HepG2 (cell line): ENCODE results near the gene ELOVL7. TPM values are rescaled to one million over a fixed set of nuclear protein-coding genes. Genes with fewer than 3 reads are reported as not detected.

Experiments used
- ATAC-seq: fragments of 200-7000 bp; cut with Tn5 transposase; 3 replicates; pipeline ENCODE4 v1.9.1; 2020; ENCODE audit warnings: mild to moderate bottlenecking, moderate library complexity
- BruUV-seq: library from RNA; stranded (reverse); fragments of 400-500 nt; replicated peaks from 2 replicates; lab custom pipeline; 2021; lab: Mats Ljungman, UMichigan
- CTCF ChIA-PET: fragments of 300-600 bp; formaldehyde crosslinking; extraction: SDS; loops from one replicate; lab custom pipeline; 2021; ENCODE audit warnings: low total read pairs, inconsistent platforms, low intra/inter-chr PET ratio; lab: Yijun Ruan, JAX
- POLR2A ChIA-PET: fragments of 350-600 bp; sonication (Branson Sonifier 250); formaldehyde crosslinking; loops from one replicate; lab custom pipeline; 2020; ENCODE audit warnings: antibody characterized with exemption, inconsistent platforms; lab: Yijun Ruan, JAX
- DNase-seq: peaks from one replicate; pipeline ENCODE4 v3.0.0-alpha.2; 2015; ENCODE audit warnings: low spot score
- FAIRE-seq: peaks from 3 replicates; lab custom pipeline; 2011; peaks lifted over from hg19 to GRCh38; lab: Jason Lieb, UNC
- H2AFZ ChIP-seq: one replicate; pipeline ENCODE4 v1.6.1; 2011; ENCODE audit warnings: low read length, inconsistent platforms
- H3K27ac ChIP-seq: fragments of 300-600 bp; 3 replicates; pipeline ENCODE4 v1.8.0; 2011; ENCODE audit warnings: mixed run types, mild to moderate bottlenecking, mixed read lengths, low read length, inconsistent platforms; ENCODE audit not compliant: insufficient read depth; ENCODE audit errors: extremely low read length
- H3K27me3 ChIP-seq, 2 experiments: fragments of 200-600 bp in 1 of 2; 2 replicates in 1 of 2; 3 replicates in 1 of 2; pipeline versions ENCODE4 v1.6.0 to v1.8.0; 2011; ENCODE audit warnings: low read length in 2 of 2, mild to moderate bottlenecking in 2 of 2, moderate library complexity in 2 of 2, inconsistent platforms in 1 of 2; ENCODE audit not compliant: insufficient read depth in 2 of 2, control insufficient read depth in 1 of 2
- H3K36me3 ChIP-seq, 2 experiments: fragments of 200-600 bp in 1 of 2; replicated peaks in 1 of 2; 2 replicates in 1 of 2; 3 replicates in 1 of 2; pipeline versions ENCODE4 v1.5.1 to v1.8.0; 2011; ENCODE audit warnings: low read length in 2 of 2, inconsistent platforms in 1 of 2; ENCODE audit not compliant: insufficient read depth in 2 of 2, control insufficient read depth in 1 of 2
- H3K4me1 ChIP-seq: 2 replicates; pipeline ENCODE4 v1.5.1; 2012; ENCODE audit warnings: low read length, inconsistent platforms; ENCODE audit not compliant: insufficient read depth
- H3K4me2 ChIP-seq: 2 replicates; pipeline ENCODE4 v1.6.0; 2011; ENCODE audit warnings: low read depth, low read length, inconsistent platforms
- H3K4me3 ChIP-seq, 3 experiments: fragments of 200-600 bp in 1 of 3; sonication (generic), shearing (Covaris generic) in 1 of 3; replicated peaks in 1 of 3; 2 replicates each; pipeline ENCODE4 v1.5.1; 2011 to 2016; ENCODE audit warnings: low read length in 3 of 3, inconsistent platforms in 2 of 3, low read depth in 2 of 3, mild to moderate bottlenecking in 2 of 3, control low read depth in 1 of 3, mixed read lengths in 1 of 3; ENCODE audit not compliant: insufficient read depth in 1 of 3
- H3K79me2 ChIP-seq: one replicate; pipeline ENCODE4 v1.6.1; 2011; ENCODE audit warnings: low read length, inconsistent platforms; ENCODE audit not compliant: insufficient read depth
- H3K9ac ChIP-seq: 2 replicates; pipeline ENCODE4 v1.6.0; 2011; ENCODE audit warnings: mild to moderate bottlenecking, low read depth, low read length, inconsistent platforms; ENCODE audit not compliant: insufficient read depth
- H3K9me3 ChIP-seq: 2 replicates; pipeline ENCODE4 v1.5.1; 2012; ENCODE audit warnings: mild to moderate bottlenecking, low read length
- H4K20me1 ChIP-seq: 2 replicates; pipeline ENCODE4 v1.6.0; 2011; ENCODE audit warnings: inconsistent platforms, mild to moderate bottlenecking, low read length, moderate library complexity; ENCODE audit not compliant: insufficient read depth
- ARID3A ChIP-seq: IDR thresholded peaks from 2 replicates; pipeline ENCODE4 v1.6.1; 2012; ENCODE audit warnings: low read depth, low read length, improper control_type of control experiment
- ARID5B ChIP-seq: IDR thresholded peaks from 2 replicates; pipeline ENCODE4 v1.4.0; 2020; ENCODE audit warnings: mild to moderate bottlenecking, missing genetic modification reagents
- ATF3 ChIP-seq: sonication (generic); formaldehyde crosslinking; IDR thresholded peaks from 2 replicates; pipeline ENCODE4 v1.4.0; 2020; ENCODE audit warnings: missing genetic modification reagents
- FOXP1 ChIP-seq, 2 experiments: fragments of 450-650 bp in 1 of 2; IDR thresholded peaks; 2 replicates each; pipeline ENCODE4 v1.6.1; 2017 to 2018; ENCODE audit warnings: antibody characterized with exemption in 1 of 2
- JUNB ChIP-seq: sonication (generic); formaldehyde crosslinking; IDR thresholded peaks from 2 replicates; pipeline ENCODE4 v1.8.0; 2022; ENCODE audit warnings: missing genetic modification reagents, mild to moderate bottlenecking, borderline replicate concordance
- PAXIP1 ChIP-seq: sonication (generic); formaldehyde crosslinking; conservative IDR thresholded peaks from 2 replicates; pipeline ENCODE4 v1.4.0; 2020; ENCODE audit warnings: mild to moderate bottlenecking, missing genetic modification reagents, moderate library complexity
- POGK ChIP-seq: sonication (generic); formaldehyde crosslinking; conservative IDR thresholded peaks from 2 replicates; pipeline ENCODE4 v1.8.0; 2022; ENCODE audit warnings: mild to moderate bottlenecking, moderate library complexity, missing genetic modification reagents
- SOX6 ChIP-seq, 2 experiments: fragments of 450-650 bp in 1 of 2; sonication (generic) in 1 of 2; formaldehyde crosslinking in 1 of 2; IDR thresholded peaks; 2 replicates each; pipeline versions ENCODE4 v1.4.0 to v1.6.1; 2017 to 2020; ENCODE audit warnings: antibody characterized with exemption in 1 of 2, mild to moderate bottlenecking in 1 of 2, missing genetic modification reagents in 1 of 2
- TEAD3 ChIP-seq: optimal IDR thresholded peaks from 2 replicates; pipeline ENCODE3; 2016; ENCODE audit warnings: borderline replicate concordance
- ZBTB8A ChIP-seq: sonication (generic); formaldehyde crosslinking; IDR thresholded peaks from 2 replicates; pipeline ENCODE4 v1.4.0; 2020; ENCODE audit warnings: mild to moderate bottlenecking, low read depth, missing genetic modification reagents, borderline replicate concordance
- WGBS: methylation state at CpG from one replicate; pipeline ENCODE4 v1.1.6; 2017; ENCODE audit warnings: low lambda C conversion rate; 5-methylcytosine and 5-hydroxymethylcytosine counted together
- in situ Hi-C: cut with HindIII; loops from 2 replicates; pipeline ENCODE4 v1.10.0; 2017; ENCODE audit warnings: low pct_unique_long_range_greater_than_20kb; ENCODE audit not compliant: extremely low pct_ligation_motif_present
- intact Hi-C: fragments of 100-400 bp; cut with micrococcal nuclease; formaldehyde crosslinking; loops from one replicate; pipeline ENCODE4 v1.10.0; 2022; ENCODE audit not compliant: unreplicated experiment
- polyA plus RNA-seq, 8 experiments: library from polyadenylated mRNA; depleted of rRNA in 3 of 8; stranded (reverse) in 7 of 8; unstranded in 1 of 8; fragments of >200 nt; fragmentation: Illumina TruSeq in 4 of 8; extraction: Trizol in 4 of 8; gene quantifications; 2 replicates each; pipeline versions ENCODE4 v1.2.1 to v1.2.3, GENCODE V29; 2011 to 2016; ENCODE audit warnings: low read depth in 4 of 8, missing spikeins in 1 of 8, mixed read lengths in 1 of 8; ENCODE audit not compliant: insufficient read depth in 1 of 8
- total RNA-seq, 5 experiments: library from RNA; depleted of rRNA; stranded (reverse); fragments of >200 nt; fragmentation: Illumina TruSeq; extraction: Trizol; gene quantifications; 2 replicates each; pipeline ENCODE4 v1.2.3, GENCODE V29; 2016; ENCODE audit warnings: low read depth in 1 of 5

Gene ELOVL7
- total and polyA plus RNA-seq, 2 of the 13 experiments (the other 11 are each of a cell fraction or from before 2014, with no cell fraction given), result 4.5 to 7.3 TPM

GRCh38 chr5:60810438-60811085 is 33.5 kb downstream of the ELOVL7 start:
- intact Hi-C loops (no loop called here), in situ Hi-C loops (loop anchor here (10.0 kb wide), 1 partner anchor 126 kb away; no protein-coding TSS in a partner anchor)
- peak overlapping the region; percentile 32; the same call in 1 of the 2 replicates for H3K4me2 ChIP-seq
- 5% methylated on average over 2 of the region's 2 CpGs for WGBS
- no peaks in the 10 kb centered on the region for H4K20me1 ChIP-seq
- DNase-seq (peak; percentile 61), ATAC-seq (peak; percentile 99), FAIRE-seq (no peak)
- H3K27ac ChIP-seq, result no peak overlapping the region
- peaks cover 44% of the 10 kb centered on the region for H3K4me1 ChIP-seq
- no peak overlapping the region for H3K4me3 ChIP-seq
- CTCF ChIA-PET, result no interaction called here
- H3K9me3 ChIP-seq, result no peaks in the 10 kb centered on the region
- H3K36me3 ChIP-seq, result no peaks in the 10 kb centered on the region
- BruUV-seq, result no TSS peak
- H3K9ac ChIP-seq, result no peak overlapping the region
- H3K27me3 ChIP-seq, result no peaks in the 10 kb centered on the region
- H3K79me2 ChIP-seq, result no peaks in the 10 kb centered on the region
- POLR2A ChIA-PET, result interaction anchor here (0.9 kb wide), 1 partner anchor 111 kb away, joined by 5 read pairs; the partner anchor contains the start of gene DEPDC1B
- H2AFZ ChIP-seq, result no peak overlapping the region
- TF ChIP-seq SOX6 (IDR thresholded peaks at IDR 0.05), result no peak
- TF ChIP-seq SOX6 (CRISPR knock-in tag; IDR thresholded peaks at IDR 0.05), result no peak
- peak; percentile 48 for TF ChIP-seq ARID5B
- no peak for TF ChIP-seq ZBTB8A
- TF ChIP-seq ATF3, result 0 out of 2 replicates have a peak, but pooled peaks have one; percentile 18
- TF ChIP-seq TEAD3 (CRISPR knock-in tag), result peak; percentile 74
- 0 out of 2 replicates have a peak, but pooled peaks have one; percentile 25 for TF ChIP-seq JUNB
- 0 out of 2 replicates have a peak, but pooled peaks have one; percentile 38 for TF ChIP-seq PAXIP1 (CRISPR knock-in tag)
- TF ChIP-seq FOXP1 (IDR thresholded peaks at IDR 0.05), result no peak
- TF ChIP-seq FOXP1 (CRISPR knock-in tag; IDR thresholded peaks at IDR 0.05), result peak; percentile 37; the same call in 1 of the 2 replicates
- TF ChIP-seq POGK (CRISPR knock-in tag), result no peak
- peak; percentile 46; the same call in 1 of the 2 replicates for TF ChIP-seq ARID3A
